ENCODE data around the gene COL4A3.

Gene COL4A3

GRCh38 chr2:227260041-227260440 is 95.6 kb downstream of the COL4A3 start:
- no peaks in the 10 kb centered on the region for H3K79me2 ChIP-seq (ENCODE audit: insufficient read depth, low read length)
- DNase-seq (no peak), ATAC-seq (ENCODE audit: insufficient read depth, low read depth) (no peak)
- no peaks in the 10 kb centered on the region for H3K36me3 ChIP-seq (ENCODE audit: insufficient read depth, low read length)
- H2AFZ ChIP-seq (ENCODE audit: low read depth, low read length): no peak overlapping the region
- no peak overlapping the region for H3K9ac ChIP-seq (ENCODE audit: low read depth, low read length)
- no peak overlapping the region for H3K4me2 ChIP-seq (ENCODE audit: insufficient read depth, low read length)
- no peak overlapping the region for H3K4me3 ChIP-seq (ENCODE audit: low read depth in 1 of 2, low read length in 2 of 2)
- H3K27ac ChIP-seq (ENCODE audit: low read length): no peak overlapping the region
- no peaks in the 10 kb centered on the region for H3K27me3 ChIP-seq (ENCODE audit: insufficient read depth, low read length, poor library complexity)
- H3K4me1 ChIP-seq (ENCODE audit: insufficient read depth, low read length): no peaks in the 10 kb centered on the region
- no peaks in the 10 kb centered on the region for H3K9me3 ChIP-seq (ENCODE audit: insufficient read depth, low read length, severe bottlenecking)
- no peaks in the 10 kb centered on the region for H4K20me1 ChIP-seq (ENCODE audit: insufficient read depth, low read length)
- TF ChIP-seq CTCF (IDR thresholded peaks at IDR 0.05; ENCODE audit: borderline replicate concordance, extremely low read depth, low read length, poor library complexity, severe bottlenecking): no peak
- no peak for TF ChIP-seq EZH2 (IDR thresholded peaks at IDR 0.05; ENCODE audit: borderline replicate concordance, low read depth, low read length, severe bottlenecking)

- no peak for DNase-seq
- ATAC-seq (ENCODE audit: insufficient read depth, low read depth): no peak
- H3K9me3 ChIP-seq (ENCODE audit: insufficient read depth, low read length, severe bottlenecking): no peaks in the 10 kb centered on the region
- no peak overlapping the region for H3K9ac ChIP-seq (ENCODE audit: low read depth, low read length)
- H3K27me3 ChIP-seq (ENCODE audit: insufficient read depth, low read length, poor library complexity): no peaks in the 10 kb centered on the region
- H3K4me2 ChIP-seq (ENCODE audit: insufficient read depth, low read length): no peak overlapping the region
- no peak overlapping the region for H3K4me3 ChIP-seq (ENCODE audit: low read depth in 1 of 2, low read length in 2 of 2)
- no peaks in the 10 kb centered on the region for H4K20me1 ChIP-seq (ENCODE audit: insufficient read depth, low read length)
- no peak overlapping the region for H3K27ac ChIP-seq (ENCODE audit: low read length)
- TF ChIP-seq EZH2 (IDR thresholded peaks at IDR 0.05; ENCODE audit: borderline replicate concordance, low read depth, low read length, severe bottlenecking): no peak
- no peak for TF ChIP-seq CTCF (IDR thresholded peaks at IDR 0.05; ENCODE audit: borderline replicate concordance, extremely low read depth, low read length, poor library complexity, severe bottlenecking)
- H2AFZ ChIP-seq (ENCODE audit: low read depth, low read length): no peak overlapping the region
- no peaks in the 10 kb centered on the region for H3K36me3 ChIP-seq (ENCODE audit: insufficient read depth, low read length)
- no peaks in the 10 kb centered on the region for H3K79me2 ChIP-seq (ENCODE audit: insufficient read depth, low read length)
- no peaks in the 10 kb centered on the region for H3K4me1 ChIP-seq (ENCODE audit: insufficient read depth, low read length)
Measured at GRCh38 chr2:227267410-227268115, 103.1 kb downstream of the COL4A3 start.

- H3K4me2 ChIP-seq (ENCODE audit: insufficient read depth, low read length): no peak overlapping the region
- no peaks in the 10 kb centered on the region for H3K4me1 ChIP-seq (ENCODE audit: insufficient read depth, low read length)
- DNase-seq (no peak), ATAC-seq (ENCODE audit: insufficient read depth, low read depth) (no peak)
- no peaks in the 10 kb centered on the region for H3K9me3 ChIP-seq (ENCODE audit: insufficient read depth, low read length, severe bottlenecking)
- H3K9ac ChIP-seq (ENCODE audit: low read depth, low read length): no peak overlapping the region
- H3K79me2 ChIP-seq (ENCODE audit: insufficient read depth, low read length): no peaks in the 10 kb centered on the region
- no peaks in the 10 kb centered on the region for H3K36me3 ChIP-seq (ENCODE audit: insufficient read depth, low read length)
- no peaks in the 10 kb centered on the region for H4K20me1 ChIP-seq (ENCODE audit: insufficient read depth, low read length)
- H3K27ac ChIP-seq (ENCODE audit: low read length): no peak overlapping the region
- H2AFZ ChIP-seq (ENCODE audit: low read depth, low read length): no peak overlapping the region
- no peak overlapping the region for H3K4me3 ChIP-seq (ENCODE audit: low read depth in 1 of 2, low read length in 2 of 2)
- no peak for TF ChIP-seq EZH2 (IDR thresholded peaks at IDR 0.05; ENCODE audit: borderline replicate concordance, low read depth, low read length, severe bottlenecking)
- no peak for TF ChIP-seq CTCF (IDR thresholded peaks at IDR 0.05; ENCODE audit: borderline replicate concordance, extremely low read depth, low read length, poor library complexity, severe bottlenecking)
- peaks cover 4% of the 10 kb centered on the region for H3K27me3 ChIP-seq (ENCODE audit: insufficient read depth, low read length, poor library complexity)
Measured at GRCh38 chr2:227280895-227281294, 116.5 kb downstream of the COL4A3 start.

Measured in DND-41 (cell line).